ENCODE results near the gene ALDH7A1.

The ALDH7A1 gene

DNA sequence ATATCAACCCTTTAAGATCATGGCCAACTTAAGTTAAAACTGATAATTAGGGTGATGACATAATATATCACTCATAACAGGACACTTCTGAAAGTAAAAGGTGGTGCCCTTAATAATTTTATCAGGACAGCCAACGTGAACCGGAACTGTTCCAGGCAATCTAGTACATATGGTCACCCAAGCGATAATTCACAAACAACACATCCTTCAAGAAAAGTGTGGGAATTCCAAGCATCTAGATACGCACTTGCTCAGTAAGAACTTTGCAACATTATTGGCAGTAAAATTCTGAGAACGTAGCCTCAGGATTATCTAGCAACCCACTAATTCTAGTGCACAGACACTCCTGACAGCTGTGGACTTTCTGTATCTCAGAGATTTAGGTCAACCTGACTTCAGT, 85.7 kb downstream of the ALDH7A1 start:
- no peak for DNase-seq (ENCODE audit: low read depth, low spot score)

DNA sequence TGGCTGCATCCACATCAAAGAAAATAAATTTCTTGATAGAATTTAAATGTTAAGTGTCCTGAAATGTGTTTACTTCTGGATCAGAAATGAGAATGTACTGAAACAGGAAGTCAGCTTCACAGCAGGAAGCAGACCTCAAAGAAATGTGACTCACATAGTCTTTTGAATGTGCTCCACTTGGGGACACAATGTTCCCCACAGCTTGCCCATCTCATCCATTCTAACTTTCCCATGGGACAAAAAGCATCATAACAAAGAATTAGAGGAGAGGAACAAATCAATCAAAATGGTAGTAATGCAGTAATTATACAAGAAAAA, 86.1 kb downstream of the ALDH7A1 start:
- no peak for DNase-seq (ENCODE audit: low read depth, low spot score)

DNA sequence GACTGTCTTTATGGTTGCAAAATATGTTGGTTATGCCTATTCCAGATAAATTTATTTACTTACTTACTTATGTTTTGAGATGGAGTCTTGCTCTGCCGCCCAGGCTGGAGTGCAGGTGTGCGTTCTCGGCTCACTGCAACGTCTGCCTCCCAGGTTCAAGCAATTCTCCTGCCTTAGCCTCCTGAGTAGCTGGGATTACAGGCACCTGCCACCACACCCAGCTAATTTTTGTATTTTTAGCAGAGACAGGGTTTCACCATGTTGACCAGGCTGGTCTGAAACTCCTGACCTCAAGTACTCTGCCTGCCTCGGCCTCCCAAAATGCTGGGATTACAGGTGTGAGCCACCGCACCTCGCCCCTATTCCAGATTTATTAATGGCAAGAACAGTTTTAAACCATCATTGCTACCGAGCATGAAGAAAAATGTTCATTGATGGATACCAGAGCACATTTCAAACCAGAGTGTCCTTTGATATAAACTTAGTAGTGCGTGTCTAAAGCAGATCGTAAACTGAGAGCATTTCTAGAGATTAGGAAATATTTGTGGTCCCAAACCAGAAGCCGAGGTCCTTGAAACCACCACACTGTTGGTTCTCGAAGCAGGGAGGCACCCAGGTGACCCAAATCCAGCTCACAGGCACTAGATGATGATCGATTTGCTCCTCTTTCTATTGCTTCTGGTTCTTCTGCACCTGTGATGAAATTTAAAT, 86.6 kb downstream of the ALDH7A1 start:
- no peak for DNase-seq (ENCODE audit: low read depth, low spot score)

DNA sequence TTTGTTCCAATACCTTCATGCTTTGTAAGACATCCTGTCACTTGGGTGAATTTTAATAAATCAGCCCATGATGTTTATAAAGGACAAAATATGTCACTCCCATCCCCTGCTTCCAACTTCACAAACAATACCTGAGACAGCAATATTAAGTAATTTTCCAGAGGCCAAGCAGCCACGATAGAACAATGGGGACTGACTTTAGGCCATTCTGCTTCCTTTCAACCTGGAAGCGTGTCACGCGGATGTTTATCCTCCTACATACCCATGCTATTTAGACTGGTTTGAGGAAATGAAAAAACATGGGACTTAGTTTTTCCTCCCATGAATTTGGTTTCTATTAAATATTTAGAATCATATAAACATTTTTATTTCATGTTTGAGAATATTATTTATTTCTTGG, 88.9 kb downstream of the ALDH7A1 start:
- no peak for DNase-seq (ENCODE audit: low read depth, low spot score)

DNA sequence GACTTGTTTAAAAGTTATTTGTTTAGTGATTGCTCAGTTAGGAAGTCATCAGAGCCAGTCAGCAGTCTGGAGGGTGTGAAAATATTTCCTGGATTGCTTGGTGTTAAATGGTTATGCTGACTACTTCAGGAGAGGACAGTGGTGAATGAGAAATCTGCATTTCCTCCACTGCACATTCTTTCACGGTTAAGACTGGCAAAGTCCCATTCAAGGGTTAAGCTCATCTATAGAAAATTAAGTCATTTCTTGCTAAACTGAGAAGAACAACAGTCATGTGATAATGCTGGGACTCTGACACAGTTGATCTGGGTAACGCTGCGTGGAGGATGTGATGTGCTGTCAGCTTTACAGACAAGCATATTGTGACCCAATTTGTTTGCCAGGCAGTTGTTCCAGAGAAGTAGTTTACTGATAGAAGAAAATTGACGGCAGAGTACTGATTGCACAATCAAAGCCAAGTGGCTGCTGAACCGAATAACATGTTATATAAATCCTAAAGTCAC, 91.4 kb downstream of the ALDH7A1 start:
- no peak for DNase-seq (ENCODE audit: low read depth, low spot score)

DNA sequence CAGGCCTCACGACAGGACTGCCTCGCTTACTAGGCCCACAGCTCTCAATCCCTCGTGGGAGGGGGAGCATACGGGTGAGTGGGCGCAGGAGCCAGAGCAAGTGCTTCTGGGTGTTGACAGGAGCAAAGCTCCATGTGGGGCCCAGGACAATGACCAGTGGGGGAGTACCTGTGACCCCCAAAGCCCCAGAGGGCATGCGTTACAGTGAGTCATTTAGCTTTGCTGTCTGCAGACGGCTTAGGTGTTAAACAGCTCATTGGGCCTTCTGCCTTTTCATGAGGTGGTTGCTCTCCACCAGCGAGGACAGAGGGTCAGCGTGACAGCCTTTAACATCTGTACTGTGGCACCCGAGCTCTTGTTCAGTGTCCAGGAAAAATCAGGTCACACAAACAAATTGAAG, 93.6 kb downstream of the ALDH7A1 start:
- no peak for DNase-seq (ENCODE audit: low read depth, low spot score)

DNA sequence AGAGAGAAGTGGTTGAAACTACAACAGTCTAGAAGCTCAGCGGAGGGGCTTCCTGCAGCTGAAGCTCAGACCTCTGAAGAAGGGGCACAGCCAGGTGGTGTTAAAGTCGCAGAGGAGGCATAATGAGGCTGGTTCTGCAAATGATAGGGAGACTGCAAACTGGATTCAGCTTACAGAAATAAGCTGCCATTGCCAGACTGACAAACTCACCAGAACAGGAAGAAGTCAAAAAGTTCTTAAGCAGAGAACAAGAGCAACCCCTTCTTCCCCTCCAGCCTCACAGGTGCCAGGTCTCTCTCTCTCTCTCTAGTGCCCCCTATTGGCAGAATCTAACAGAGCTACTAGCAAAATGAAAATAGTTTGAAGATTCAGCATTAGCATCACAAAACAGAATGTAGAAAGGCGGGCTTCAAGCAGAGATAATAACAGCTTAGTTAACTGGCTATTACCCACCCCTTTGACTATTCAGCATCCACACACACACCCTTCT, 95.1 kb downstream of the ALDH7A1 start:
- no peak for DNase-seq (ENCODE audit: low read depth, low spot score)

DNA sequence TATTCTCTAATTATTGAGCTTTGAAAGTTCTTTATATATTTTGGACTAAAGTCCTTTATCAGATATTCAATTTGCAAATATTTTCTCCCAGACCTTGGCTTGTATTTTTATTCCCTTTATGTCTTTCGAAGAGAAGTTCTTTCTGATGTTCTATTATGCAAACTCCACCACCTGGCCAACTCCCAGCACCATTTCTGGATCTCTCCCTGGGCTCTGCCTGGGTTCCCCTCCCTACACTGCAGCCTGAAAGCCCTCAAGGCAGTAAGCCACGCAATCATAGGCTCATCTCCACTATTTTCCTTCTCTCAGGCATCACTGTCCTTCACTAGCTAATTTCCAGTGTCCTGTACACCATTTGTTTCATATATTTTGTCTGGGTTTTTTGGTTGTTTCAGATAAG, 95.7 kb downstream of the ALDH7A1 start:
- no peak for DNase-seq (ENCODE audit: low read depth, low spot score)

DNA sequence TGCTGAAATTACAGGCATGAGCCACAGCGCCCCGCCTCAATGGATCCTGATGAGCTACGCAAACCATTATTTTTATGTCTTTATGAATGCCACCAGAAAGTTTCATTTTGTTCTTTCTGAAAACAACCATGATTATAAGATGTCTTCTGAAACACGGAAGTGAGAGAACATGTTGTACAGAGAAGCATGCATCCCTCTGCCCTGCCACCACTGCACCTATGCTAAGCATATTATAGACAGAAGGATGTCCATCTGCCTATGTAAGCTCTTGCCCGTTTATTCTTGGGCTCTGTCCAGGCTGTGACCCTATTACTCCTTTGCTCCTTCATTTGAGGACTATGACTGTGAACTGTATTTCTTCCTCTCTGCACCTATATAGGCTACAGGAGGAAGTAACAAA, 97.5 kb downstream of the ALDH7A1 start:
- no peak for DNase-seq (ENCODE audit: low read depth, low spot score)

DNA sequence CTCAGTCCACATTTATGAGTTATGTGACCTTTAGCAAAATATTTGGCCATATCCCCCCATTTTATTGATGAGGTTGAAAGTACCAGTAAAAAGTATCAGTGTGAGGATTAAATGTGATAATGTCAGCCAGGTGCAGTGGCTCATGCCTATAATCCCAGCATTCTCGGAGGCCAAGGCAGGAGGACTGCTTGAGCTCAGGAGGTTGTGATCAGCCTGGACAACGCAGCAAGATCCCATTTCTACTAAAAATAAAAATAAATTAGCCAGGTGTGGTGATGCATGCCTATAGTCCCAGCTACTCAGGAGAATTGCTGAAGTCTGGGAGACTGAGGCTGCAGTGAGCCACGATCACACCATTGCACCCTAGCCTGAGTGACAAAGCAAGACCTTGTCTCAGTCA, 100.6 kb downstream of the ALDH7A1 start:
- no peak for DNase-seq (ENCODE audit: low read depth, low spot score)

DNA sequence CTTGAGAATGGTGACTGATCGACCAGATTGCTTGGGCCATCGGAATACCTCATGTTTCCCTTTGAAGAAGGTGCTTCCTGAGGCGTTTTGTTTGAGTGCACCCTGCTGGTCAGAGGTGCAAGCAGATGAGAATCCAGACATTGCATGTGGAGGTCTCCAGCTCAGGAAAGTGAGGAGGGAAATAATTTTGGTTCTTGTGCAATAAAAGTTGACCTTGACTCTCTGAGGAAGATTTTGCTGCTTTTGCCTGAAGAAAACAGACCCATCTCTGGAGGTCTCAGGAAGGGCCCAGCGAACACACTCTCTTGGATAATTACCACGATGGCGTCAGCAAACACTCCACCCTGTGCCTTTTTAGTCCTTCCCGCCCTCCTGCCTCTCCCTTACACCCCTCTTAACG, 102.1 kb downstream of the ALDH7A1 start:
- no peak for DNase-seq (ENCODE audit: low read depth, low spot score)

DNA sequence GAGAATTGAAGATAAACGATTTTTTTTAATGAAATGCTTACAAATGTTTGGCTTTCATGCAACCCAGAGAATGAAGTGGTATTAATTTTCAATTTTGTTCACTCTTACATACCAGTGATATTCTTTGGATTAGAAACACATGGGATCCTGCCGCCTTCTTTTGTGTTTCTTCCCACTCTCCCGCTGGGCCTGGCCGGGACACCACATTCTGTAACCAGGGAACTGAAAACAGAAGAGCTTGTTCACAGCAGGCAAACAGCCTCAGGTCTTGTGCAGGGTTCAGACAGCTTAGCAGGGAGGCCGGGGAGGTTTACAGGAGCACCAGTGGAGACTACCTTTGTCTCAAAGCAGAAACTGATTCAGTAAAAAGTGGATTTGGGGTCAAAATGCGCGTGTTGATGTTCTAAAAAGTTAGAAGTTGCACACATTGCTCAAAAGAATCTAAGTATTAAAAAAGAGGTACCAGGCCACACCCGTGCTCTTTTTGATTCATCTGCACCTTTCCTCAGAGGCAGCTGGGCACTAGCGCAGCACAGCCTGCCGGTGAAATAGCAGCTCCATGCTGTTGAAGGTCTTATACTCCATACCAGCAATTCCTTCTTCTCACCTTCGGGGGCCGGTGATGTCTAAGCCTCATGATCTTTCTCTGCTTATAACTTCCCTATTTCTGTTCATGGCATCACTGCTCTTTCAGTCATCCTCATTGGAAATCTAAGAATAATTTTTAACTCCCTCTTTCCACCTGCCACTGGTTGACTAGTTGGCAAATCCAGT, 104.7 kb downstream of the ALDH7A1 start:
- peak; percentile 95 for DNase-seq (ENCODE audit: low read depth, low spot score)

DNA sequence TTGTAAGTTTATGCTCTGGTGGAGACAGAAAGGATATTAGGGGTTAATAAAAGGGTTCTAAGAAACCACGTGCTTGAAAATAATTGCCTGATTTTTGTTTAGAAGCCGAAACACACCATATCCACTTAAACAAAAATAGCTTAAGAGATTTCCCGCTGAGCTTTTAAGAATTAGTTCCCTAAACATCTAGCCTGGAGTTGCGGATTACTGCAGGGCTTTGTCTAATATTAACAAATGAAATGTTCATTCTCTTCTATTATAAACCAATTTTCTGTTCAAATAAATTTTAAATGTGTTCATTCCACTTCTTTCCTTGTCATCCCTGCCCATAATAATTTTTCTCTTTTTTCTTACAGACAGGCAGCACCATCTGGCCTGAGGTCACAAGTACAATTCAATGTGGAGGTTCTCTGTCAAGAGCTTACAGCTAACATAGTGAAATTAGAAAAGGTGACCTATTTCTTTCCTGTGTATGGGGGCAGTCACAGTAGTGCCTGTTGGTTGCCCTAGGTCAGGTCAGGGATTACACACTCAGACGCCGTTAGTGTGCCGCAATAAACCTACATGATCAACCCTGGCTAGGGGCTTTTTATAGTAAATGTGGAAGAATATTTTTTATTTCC, 106.5 kb downstream of the ALDH7A1 start:
- DNase-seq (ENCODE audit: low read depth, low spot score): no peak

DNA sequence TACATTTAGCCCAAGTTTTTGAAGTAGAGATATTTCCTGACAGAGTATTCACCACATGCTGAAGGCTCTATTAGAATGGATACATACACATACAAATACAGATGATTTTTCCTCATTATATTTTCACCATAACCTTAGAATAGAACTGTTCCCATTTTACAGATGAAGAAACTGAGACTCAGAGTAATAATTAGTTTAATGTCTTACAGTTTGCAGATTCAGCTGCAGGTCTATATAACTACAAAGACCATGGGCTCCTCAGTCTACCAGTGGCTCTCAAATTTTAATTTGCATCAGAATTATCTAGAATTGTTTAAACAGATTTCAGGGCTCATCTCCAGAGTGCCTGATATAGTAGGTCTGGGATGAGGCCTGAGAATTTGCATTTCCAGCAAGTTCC, 107.4 kb downstream of the ALDH7A1 start:
- DNase-seq (ENCODE audit: low read depth, low spot score): no peak

DNA sequence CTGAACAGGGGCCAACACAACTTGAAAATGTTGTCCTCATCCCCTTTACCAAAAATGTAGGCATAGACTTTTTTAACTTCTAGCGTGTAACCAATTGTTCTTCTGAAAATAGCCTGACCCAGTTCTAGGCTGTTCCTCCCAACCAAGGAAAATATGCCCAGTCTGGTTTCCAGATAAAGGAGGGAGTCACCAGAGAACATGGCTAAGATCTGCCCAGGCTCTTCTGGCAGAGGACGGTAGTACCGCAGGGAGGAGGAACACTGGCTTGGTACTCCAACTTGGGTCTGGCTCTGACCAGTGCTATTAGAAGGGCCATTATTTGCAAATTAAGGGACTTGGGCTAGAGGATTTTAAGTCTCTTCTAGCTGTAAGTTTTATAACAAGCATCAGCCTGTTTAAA, 108.7 kb downstream of the ALDH7A1 start:
- no peak for DNase-seq (ENCODE audit: low read depth, low spot score)

DNA sequence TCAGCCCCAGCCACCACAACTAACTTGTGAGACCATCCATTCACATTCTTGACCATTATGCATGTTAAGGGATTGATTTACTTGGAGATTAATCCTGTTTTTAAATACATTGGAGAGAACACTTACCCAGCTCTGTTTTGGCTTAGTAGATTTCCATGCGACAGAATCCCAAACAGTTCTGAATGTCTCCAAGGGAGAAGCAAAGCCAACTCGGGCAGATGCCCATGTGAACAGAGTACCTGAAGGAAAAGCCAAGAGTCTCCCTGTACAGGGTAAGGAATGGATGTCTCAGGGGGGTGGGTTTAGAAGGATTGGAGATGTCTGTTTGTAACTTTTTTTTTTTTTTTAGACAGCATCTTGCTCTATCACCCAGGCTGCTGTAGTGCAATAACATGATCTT, 110.8 kb downstream of the ALDH7A1 start:
- DNase-seq (ENCODE audit: low read depth, low spot score): no peak

DNA sequence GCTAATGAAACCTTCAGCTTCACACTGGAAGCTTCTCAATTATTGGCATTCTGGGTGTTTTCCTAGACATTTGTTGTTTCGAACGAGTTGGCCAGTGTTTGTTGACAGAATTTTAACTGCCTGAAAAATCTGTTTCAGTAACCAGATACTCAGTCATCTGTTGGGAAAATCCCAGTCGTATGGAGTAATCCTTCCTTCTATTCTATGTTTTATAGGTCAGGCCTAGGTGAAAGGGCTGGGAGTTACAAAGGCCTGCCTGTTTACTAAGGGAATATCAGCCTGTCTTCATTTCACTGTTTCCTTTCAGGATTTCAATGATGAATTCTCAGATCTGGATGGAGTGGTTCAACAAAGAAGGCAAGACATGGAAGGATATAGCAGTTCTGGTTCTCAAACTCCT, 111.9 kb downstream of the ALDH7A1 start:
- DNase-seq (ENCODE audit: low read depth, low spot score): no peak

DNA sequence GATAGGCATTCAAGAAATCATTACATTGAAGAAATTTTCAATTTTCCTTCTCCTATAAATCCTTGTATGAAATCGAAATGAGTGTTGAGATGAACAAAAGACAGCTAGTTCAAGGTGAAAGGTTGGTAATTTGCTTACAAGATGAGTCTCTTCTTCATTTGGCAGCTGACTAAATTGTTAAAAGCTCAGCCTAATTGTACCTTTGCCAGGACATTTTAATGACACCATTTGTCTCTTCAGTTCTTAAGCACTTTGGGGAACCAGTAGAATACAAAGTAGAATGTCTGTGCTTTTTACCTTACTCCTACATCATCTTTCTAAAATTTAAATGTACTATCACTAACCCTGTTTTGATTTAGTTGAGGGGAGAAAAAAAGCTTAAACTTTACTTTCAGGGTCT, 112.4 kb downstream of the ALDH7A1 start:
- DNase-seq (ENCODE audit: low read depth, low spot score): no peak

DNA sequence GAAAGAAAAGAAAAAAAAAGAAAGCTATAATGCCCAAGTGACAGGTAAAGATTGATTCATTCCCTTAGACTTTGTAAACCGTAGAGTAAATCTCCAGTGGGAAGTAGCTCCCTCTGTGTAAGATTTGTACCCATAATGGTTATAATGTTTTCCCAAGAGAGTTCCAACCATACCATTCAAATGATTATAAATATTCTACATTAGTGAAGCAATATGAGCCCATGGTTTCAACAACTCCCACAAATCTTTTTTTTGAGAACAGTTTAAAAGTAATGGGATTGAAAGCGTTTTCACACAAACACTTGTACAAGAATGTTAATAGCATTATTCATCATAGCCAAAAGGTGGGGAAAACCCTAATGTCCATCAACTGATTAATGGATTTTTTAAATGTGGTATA, 113.8 kb downstream of the ALDH7A1 start:
- DNase-seq (ENCODE audit: low read depth, low spot score): no peak

Data from smooth muscle cell of the brain vasculature (primary cell).